ENCODE data around the gene FYN. TPM values are rescaled to one million over a fixed set of nuclear protein-coding genes. Genes with fewer than 3 reads are reported as not detected.

The FYN gene
- total and polyA plus RNA-seq, 2 of the 8 experiments (the other 6 are each of a cell fraction or from before 2014, with no cell fraction given) = 46.8 to 97.2 TPM

DNA sequence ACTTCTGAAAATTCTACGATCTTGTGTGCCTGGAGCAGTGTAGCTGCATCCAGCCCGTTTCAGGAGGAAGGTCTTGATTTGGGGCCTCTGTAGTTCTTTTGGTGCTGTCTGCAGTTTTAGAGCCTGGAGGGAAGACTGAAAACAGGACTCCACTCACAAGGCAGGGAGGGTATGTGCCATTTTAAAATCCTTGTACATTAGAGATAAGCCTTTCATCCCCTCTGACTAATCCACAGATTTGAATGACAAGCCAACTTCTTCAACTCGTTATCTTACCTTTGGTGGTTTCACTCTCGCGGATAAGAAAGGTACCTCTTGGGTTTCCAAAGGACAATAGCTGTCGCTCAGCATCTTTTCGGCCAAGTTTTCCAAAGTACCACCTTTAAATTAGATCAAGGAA lies 169.5 kb downstream of the FYN start:
- 90% methylated on average over 7 of the region's 7 CpGs; no CpG with 5 or more reads in 1 of the 2 experiments for WGBS, 2 experiments (ENCODE audit: extremely low coverage in 1 of 2, insufficient coverage in 1 of 2, insufficient read length in 1 of 2, insufficient replicate concordance in 2 of 2, low coverage in 1 of 2, low lambda C conversion rate in 2 of 2, missing lambda C conversion rate in 1 of 2)
- FAIRE-seq (no peak), DNase-seq (ENCODE audit: low read depth in 1 of 2, low spot score in 2 of 2) (no peak)
- H3K23me2 ChIP-seq (ENCODE audit: low read depth, low read length) = no peaks in the 10 kb centered on the region
- H2AFZ ChIP-seq (ENCODE audit: low read length) = no peak overlapping the region
- H3K79me2 ChIP-seq (ENCODE audit: control insufficient read depth in 1 of 2, insufficient read depth in 2 of 2, low read length in 2 of 2) = no peaks in the 10 kb centered on the region
- CTCF ChIA-PET (ENCODE audit: partially characterized antibody) = interaction anchor here (0.8 to 2.5 kb wide), 8 partner anchors 9 to 340 kb away, joined by 3 to 5 read pairs (median 4); no protein-coding TSS in a partner anchor
- H3K27me3 ChIP-seq (replicated peaks in 1 of 4; ENCODE audit: control insufficient read depth in 3 of 4, extremely low read depth in 1 of 4, insufficient read depth in 3 of 4, low read length in 3 of 4) = peaks cover 0 to under 1% (median 0%) of the 10 kb centered on the region in 4 experiments; a peak in 1 of 7 replicates
- no peak overlapping the region for H3K56ac ChIP-seq (replicated peaks; ENCODE audit: insufficient read length, low read depth, low read length)
- H3K79me1 ChIP-seq (ENCODE audit: low read depth, low read length) = no peaks in the 10 kb centered on the region
- no peak overlapping the region for H4K91ac ChIP-seq (replicated peaks; ENCODE audit: insufficient read length, low read length)
- peaks cover 3 to 20% (median 14%) of the 10 kb centered on the region in 4 experiments; a peak in 6 of 8 replicates for H3K36me3 ChIP-seq (ENCODE audit: control insufficient read depth in 2 of 4, insufficient read depth in 4 of 4, low read length in 3 of 4)
- no peaks in the 10 kb centered on the region for H3K4me1 ChIP-seq (replicated peaks in 1 of 4; ENCODE audit: control insufficient read depth in 3 of 4, insufficient read depth in 4 of 4, low read length in 3 of 4)
- no peak overlapping the region for H2AK5ac ChIP-seq (ENCODE audit: low read depth, low read length)
- no peak overlapping the region for H3K4me3 ChIP-seq (ENCODE audit: extremely low read depth in 1 of 4, insufficient read depth in 2 of 4, low read depth in 3 of 4, low read length in 4 of 4)
- no peaks in the 10 kb centered on the region for H3K9me3 ChIP-seq (ENCODE audit: insufficient read depth in 2 of 2, low read depth in 1 of 2, low read length in 1 of 2)
- H3K9ac ChIP-seq (replicated peaks in 1 of 4; ENCODE audit: extremely low read depth in 1 of 4, low read depth in 3 of 4, low read length in 3 of 4) = no peak overlapping the region
- TF ChIP-seq EZH2 (IDR thresholded peaks at IDR 0.05; ENCODE audit: low read depth, low read length, severe bottlenecking) = no peak
- no peak overlapping the region for H3K14ac ChIP-seq (ENCODE audit: insufficient read length)
- H2BK15ac ChIP-seq (ENCODE audit: low read length) = no peak overlapping the region
- POLR2A ChIA-PET (ENCODE audit: partially characterized antibody) = no interaction called here
- H2BK12ac ChIP-seq (ENCODE audit: low read depth, low read length) = no peak overlapping the region
- no peak overlapping the region for H2BK20ac ChIP-seq (ENCODE audit: low read length)
- H4K8ac ChIP-seq (ENCODE audit: extremely low read depth, insufficient read depth, low read length) = no peak overlapping the region
- no peak overlapping the region for H3K18ac ChIP-seq (ENCODE audit: extremely low read depth, low read length)
- H3K27ac ChIP-seq (ENCODE audit: low read depth, low read length) = no peak overlapping the region
- H4K5ac ChIP-seq (ENCODE audit: insufficient read length, low read depth, low read length) = no peak overlapping the region
- no peak overlapping the region for H2BK120ac ChIP-seq (replicated peaks; ENCODE audit: low read depth, low read length)
- no peak overlapping the region for H2BK5ac ChIP-seq (ENCODE audit: low read depth, low read length)
- no peak overlapping the region for H3K4me2 ChIP-seq (ENCODE audit: insufficient read depth in 1 of 2, low read depth in 2 of 2, low read length in 2 of 2)
- H4K20me1 ChIP-seq (replicated peaks in 1 of 2; ENCODE audit: control insufficient read depth in 1 of 2, insufficient read depth in 2 of 2, low read length in 2 of 2) = no peaks in the 10 kb centered on the region
- H3K4ac ChIP-seq (replicated peaks; ENCODE audit: insufficient read length, low read depth, low read length) = no peak overlapping the region
- H3K23ac ChIP-seq (ENCODE audit: insufficient read length) = no peak overlapping the region
